B cell (primary cell): Measurements from ENCODE around the gene TMEM30A. TPM values are rescaled to one million over a fixed set of nuclear protein-coding genes. Genes with fewer than 3 reads are reported as not detected.

ENCODE experiments used
- ATAC-seq: fragments of 200-7000 bp; cut with Tn5 transposase; one replicate; pipeline ENCODE4 v1.10.0; 2021; ENCODE audit warnings: low read depth, mild to moderate bottlenecking, moderate number of reproducible peaks, moderate library complexity
- CTCF ChIA-PET: fragments of 350-600 bp; sonication (Branson Sonifier 250); formaldehyde crosslinking; loops from one replicate; lab custom pipeline; 2021; ENCODE audit warnings: antibody characterized with exemption, inconsistent platforms; lab: Charles Lee
- POLR2A ChIA-PET: fragments of 350-600 bp; sonication (Branson Sonifier 250); formaldehyde crosslinking; loops from one replicate; lab custom pipeline; 2021; ENCODE audit warnings: antibody characterized with exemption; lab: Charles Lee
- DNase-seq: peaks from one replicate; pipeline ENCODE4 v3.0.0; 2013
- H2AFZ ChIP-seq: 2 replicates; pipeline ENCODE4 v1.6.1; 2012; ENCODE audit warnings: mild to moderate bottlenecking, low read depth, low read length; ENCODE audit not compliant: insufficient read depth, poor library complexity, severe bottlenecking
- H3K27ac ChIP-seq, 2 donors: 1 replicate in 1 of 2; 2 replicates in 1 of 2; pipeline ENCODE4 v1.5.1; 2012 to 2013; ENCODE audit warnings: low read length in 2 of 2, mild to moderate bottlenecking in 2 of 2, moderate library complexity in 1 of 2
- H3K27me3 ChIP-seq, 4 experiments: fragments of 200-600 bp in 1 of 4; sonication (generic) in 1 of 4; replicated peaks in 1 of 4; 1 replicate in 2 of 4; 2 replicates in 2 of 4; pipeline versions ENCODE4 v1.6.1 to v1.7.0; 2013 to 2016; ENCODE audit warnings: low read length in 3 of 4, mild to moderate bottlenecking in 2 of 4, mixed read lengths in 1 of 4, moderate library complexity in 1 of 4; ENCODE audit not compliant: insufficient read depth in 4 of 4, control insufficient read depth in 3 of 4; ENCODE audit errors: control extremely low read depth in 1 of 4
- H3K36me3 ChIP-seq, 2 experiments: replicated peaks in 1 of 2; 1 replicate in 1 of 2; 2 replicates in 1 of 2; pipeline versions ENCODE4 v1.6.1 to v1.7.1; 2013; ENCODE audit warnings: low read length in 1 of 2; ENCODE audit not compliant: insufficient read depth in 2 of 2, control insufficient read depth in 1 of 2; ENCODE audit errors: control extremely low read depth in 1 of 2, extremely low read depth in 1 of 2
- H3K4me1 ChIP-seq, 2 donors: fragments of 200-600 bp in 1 of 2; sonication (generic) in 1 of 2; 1 replicate in 1 of 2; 2 replicates in 1 of 2; pipeline versions ENCODE4 v1.5.1 to v1.6.1; 2013 to 2017; ENCODE audit warnings: low read length in 2 of 2; ENCODE audit not compliant: control insufficient read depth in 2 of 2, insufficient read depth in 2 of 2
- H3K4me2 ChIP-seq: replicated peaks from 2 replicates; pipeline ENCODE3; 2012; ENCODE audit warnings: mild to moderate bottlenecking, low read depth, low read length; ENCODE audit not compliant: poor library complexity, severe bottlenecking
- H3K4me3 ChIP-seq, 5 experiments: fragments of 200-600 bp in 1 of 5; sonication (generic) in 1 of 5; 1 replicate in 3 of 5; 2 replicates in 2 of 5; pipeline versions ENCODE4 v1.5.1 to v1.7.0; 2011 to 2016; ENCODE audit warnings: low read length in 4 of 5, mild to moderate bottlenecking in 4 of 5, low read depth in 2 of 5, control low read depth in 1 of 5, moderate library complexity in 1 of 5; ENCODE audit not compliant: insufficient read depth in 1 of 5; ENCODE audit errors: control extremely low read depth in 1 of 5, extremely low read depth in 1 of 5
- H3K79me2 ChIP-seq: fragments of 200-600 bp; sonication (generic); one replicate; pipeline ENCODE4 v1.6.0; 2016; ENCODE audit warnings: low read length; ENCODE audit not compliant: control insufficient read depth, insufficient read depth
- H3K9ac ChIP-seq: fragments of 200-600 bp; sonication (generic); 2 replicates; pipeline ENCODE4 v1.6.1; 2017; ENCODE audit warnings: mild to moderate bottlenecking, low read length, moderate library complexity
- H3K9me3 ChIP-seq, 3 donors: one replicate each; pipeline versions ENCODE4 v1.6.1 to v1.7.1; 2013; ENCODE audit warnings: low read length in 2 of 3; ENCODE audit not compliant: control insufficient read depth in 2 of 3, insufficient read depth in 1 of 3; ENCODE audit errors: control extremely low read depth in 1 of 3
- H4K20me1 ChIP-seq: 2 replicates; pipeline ENCODE4 v1.6.0; 2012; ENCODE audit warnings: mild to moderate bottlenecking, low read length; ENCODE audit not compliant: insufficient read depth, control insufficient read depth, poor library complexity, severe bottlenecking
- H3K27ac Mint-ChIP-seq: one replicate; pipeline ENCODE4 v1.8.0; 2021; ENCODE audit warnings: mixed read lengths
- H3K27me3 Mint-ChIP-seq: one replicate; pipeline ENCODE4 v1.8.0; 2021; ENCODE audit warnings: mixed read lengths
- H3K4me1 Mint-ChIP-seq: one replicate; pipeline ENCODE4 v1.8.0; 2021; ENCODE audit warnings: mixed read lengths
- H3K4me3 Mint-ChIP-seq: one replicate; pipeline ENCODE4 v1.8.0; 2021; ENCODE audit warnings: mixed read lengths
- H3K9me3 Mint-ChIP-seq: one replicate; pipeline ENCODE4 v1.8.0; 2022; ENCODE audit warnings: mixed read lengths; ENCODE audit not compliant: insufficient read depth
- CTCF ChIP-seq: fragments of 200-600 bp; IDR thresholded peaks from one replicate; pipeline ENCODE4 v1.8.0; 2022; ENCODE audit warnings: antibody characterized with exemption, mild to moderate bottlenecking
- EZH2 ChIP-seq: IDR thresholded peaks from 2 replicates; pipeline ENCODE4 v1.6.1; 2012; ENCODE audit warnings: borderline replicate concordance, low read depth, mild to moderate bottlenecking, moderate library complexity, low read length; ENCODE audit not compliant: insufficient read depth, poor library complexity, severe bottlenecking
- WGBS: methylation state at CpG from one replicate; pipeline ENCODE4 v1.1.5; 2013; ENCODE audit warnings: missing lambda C conversion rate; ENCODE audit not compliant: insufficient coverage; 5-methylcytosine and 5-hydroxymethylcytosine counted together
- intact Hi-C: fragments of 100-400 bp; cut with micrococcal nuclease; formaldehyde crosslinking; loops from one replicate; pipeline ENCODE4 v1.10.0; 2022
- polyA plus RNA-seq: library from polyadenylated mRNA; depleted of rRNA; stranded (reverse); fragments of >200 nt; gene quantifications from 2 replicates; pipeline ENCODE4 v1.2.3, GENCODE V29; 2012
- total RNA-seq, 2 donors: library from RNA; stranded (reverse); fragments of 120-200 nt in 1 of 2; gene quantifications; 1 replicate in 1 of 2; 2 replicates in 1 of 2; pipeline versions ENCODE4 v1.2.3 to v1.2.4, GENCODE V29; 2013 to 2022

Gene TMEM30A
- total and polyA plus RNA-seq, 2 donors (not counting 1 experiment from before 2014, with no cell fraction given), result 4.7 to 53.9 TPM

- Mint-ChIP-seq H3K4me3 (peak overlapping the region; percentile 99), H3K9me3 (no peaks in the 10 kb centered on the region), H3K27me3 (peaks cover 16% of the 10 kb centered on the region), H3K27ac (peak overlapping the region; percentile 98), H3K4me1 (peaks cover 24% of the 10 kb centered on the region)
- POLR2A ChIA-PET, result interaction anchor here (0.7 to 1.6 kb wide), 3 partner anchors 40 to 358 kb away, joined by 3 to 11 read pairs (median 5); partner anchors contain the start of genes SENP6 and TMEM30A
- Histone ChIP-seq H3K27ac (peak overlapping the region; percentile 92 to 97), H3K4me1 (peaks cover 5 to 10% of the 10 kb centered on the region in 2 donors), H3K27me3 (peaks cover 0 to 14% (median 4%) of the 10 kb centered on the region in 4 experiments), H3K9me3 (no peaks in the 10 kb centered on the region), H3K36me3 (peaks cover 0 to 4% of the 10 kb centered on the region in 2 experiments), H2AFZ (peak overlapping the region; percentile 98), H3K4me3 (peak overlapping the region; percentile 85 to 98 (median 90)), H3K4me2 (peak overlapping the region; percentile 81), H3K79me2 (peaks cover 45% of the 10 kb centered on the region), H3K9ac (peak overlapping the region; percentile 96), H4K20me1 (peaks cover 7% of the 10 kb centered on the region)
- CTCF ChIA-PET, result interaction anchor here (1.0 to 1.9 kb wide), 5 partner anchors 14 to 40 kb away, joined by 3 to 9 read pairs (median 6); partner anchors contain the start of gene TMEM30A
- WGBS, result 32% methylated on average over 3 of the region's 15 CpGs
- ATAC-seq (no peak), DNase-seq (no peak)
- intact Hi-C loops, result loop anchor here (5.0 kb wide), 1 partner anchor 503 kb away; the partner anchor contains the start of gene MYO6
- TF ChIP-seq CTCF, result no peak
- no peak for TF ChIP-seq EZH2
Measured at GRCh38 chr6:75244063-75244584, 40.5 kb downstream of the TMEM30A start.
